HG03521 (cell line): ENCODE measurements around the gene RBMS3.
"Not testable (repeated sequence)": the region's sequence is repeated elsewhere in the genome, so short reads cannot be mapped to it uniquely, and the experiment has no call there.

Source experiments
- ATAC-seq: cut with Tn5 transposase; IDR thresholded peaks from one replicate; pipeline ENCODE4 v1.9.1; 2021; ENCODE audit warnings: mild to moderate bottlenecking, moderate library complexity; ENCODE audit not compliant: unreplicated experiment

RBMS3 gene

DNA sequence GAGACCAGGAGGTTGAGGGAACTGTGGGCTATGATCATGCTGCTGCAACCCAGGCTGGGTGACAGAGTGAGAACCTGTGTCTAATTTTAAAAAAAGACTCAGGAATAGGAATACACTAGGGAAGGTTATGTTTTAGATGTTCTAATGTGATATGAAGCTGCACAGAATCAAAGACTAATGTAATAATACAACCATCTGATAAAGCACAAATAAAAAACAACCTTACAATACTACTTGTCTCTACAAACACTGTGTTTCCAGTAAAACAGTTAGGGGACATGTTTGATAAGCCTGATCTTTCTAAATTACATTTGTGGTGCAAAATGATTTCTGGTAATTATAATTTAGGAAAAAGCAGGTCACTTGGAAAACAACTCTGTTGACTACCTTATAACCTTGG, 56.7 kb downstream of the RBMS3 start:
- no peak for ATAC-seq

DNA sequence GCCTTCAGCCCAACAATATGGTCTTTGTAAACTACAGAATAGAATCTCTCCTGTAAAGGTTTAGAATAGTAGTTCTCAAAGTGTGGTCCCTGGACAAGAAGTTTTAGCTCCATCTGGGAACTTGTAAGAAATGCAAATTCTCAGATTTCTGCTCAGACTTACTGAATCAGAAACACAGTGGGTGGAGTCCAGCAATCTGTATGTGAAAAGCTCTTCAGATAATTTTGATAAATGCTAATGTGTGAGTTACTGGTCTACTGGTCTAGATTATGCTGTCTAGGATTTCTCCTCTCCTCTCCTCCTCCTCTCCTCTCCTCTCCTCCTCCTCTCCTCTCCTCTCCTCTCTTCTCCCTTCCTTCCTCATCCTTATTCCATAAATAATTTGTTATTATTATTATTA, 57.5 kb downstream of the RBMS3 start:
- no peak for ATAC-seq

DNA sequence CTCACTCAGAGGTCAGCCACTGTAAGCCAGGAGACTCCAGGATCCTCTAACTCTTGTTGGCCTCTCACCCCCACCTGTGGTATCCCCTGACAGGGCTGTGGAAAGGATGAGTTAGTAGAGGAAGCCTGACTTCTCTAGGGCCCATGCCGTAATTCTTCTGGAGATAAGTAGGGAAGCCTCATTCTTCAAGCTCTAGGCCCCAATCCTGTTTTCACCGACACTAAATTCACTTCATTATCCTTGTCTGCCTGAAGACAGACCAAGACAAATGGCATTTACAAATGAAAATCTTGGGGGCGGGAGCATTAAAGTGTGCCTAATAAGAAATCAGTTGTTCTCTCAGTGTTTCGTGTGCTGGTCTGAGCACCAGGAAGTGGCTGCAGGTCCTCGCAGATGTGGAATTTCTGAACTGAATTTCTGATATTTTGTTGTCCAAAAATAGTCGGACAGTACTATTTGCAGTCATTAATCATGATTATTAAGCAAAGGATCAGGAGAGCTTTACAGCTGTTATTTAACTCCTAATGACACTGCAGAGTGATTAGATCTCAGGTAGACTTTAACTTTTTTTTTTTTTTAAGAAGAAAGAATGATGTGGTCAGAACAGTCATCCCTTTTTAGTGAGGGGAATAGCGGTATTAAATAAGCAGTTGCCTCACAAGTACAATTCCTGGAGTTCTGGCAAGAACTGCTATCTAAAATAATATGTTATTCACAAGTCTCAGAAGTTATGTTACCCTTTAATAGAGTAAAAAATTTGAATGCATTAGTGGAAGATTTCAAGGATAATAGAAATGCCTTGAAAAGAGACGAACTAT, 58.4 kb downstream of the RBMS3 start:
- ATAC-seq: no peak

DNA sequence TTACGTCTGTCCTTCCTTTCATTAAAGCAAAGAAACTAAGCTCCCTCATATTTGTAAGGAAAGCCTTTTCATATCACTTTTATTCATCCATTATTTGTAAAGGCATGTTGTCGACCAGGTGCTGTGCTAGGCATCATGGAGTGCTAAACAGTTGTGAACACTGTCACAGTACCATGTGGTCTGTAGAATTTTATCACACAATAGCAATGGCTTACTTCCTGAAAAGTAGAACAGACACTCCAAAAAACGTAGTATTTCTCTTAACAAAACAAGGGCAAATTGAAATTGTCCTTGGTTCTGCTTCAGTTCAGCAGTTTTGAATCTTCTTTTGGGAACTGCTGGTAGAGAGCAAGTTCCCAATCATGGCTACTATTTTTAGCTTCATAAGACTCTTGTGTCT, 63.3 kb downstream of the RBMS3 start:
- ATAC-seq: no peak

DNA sequence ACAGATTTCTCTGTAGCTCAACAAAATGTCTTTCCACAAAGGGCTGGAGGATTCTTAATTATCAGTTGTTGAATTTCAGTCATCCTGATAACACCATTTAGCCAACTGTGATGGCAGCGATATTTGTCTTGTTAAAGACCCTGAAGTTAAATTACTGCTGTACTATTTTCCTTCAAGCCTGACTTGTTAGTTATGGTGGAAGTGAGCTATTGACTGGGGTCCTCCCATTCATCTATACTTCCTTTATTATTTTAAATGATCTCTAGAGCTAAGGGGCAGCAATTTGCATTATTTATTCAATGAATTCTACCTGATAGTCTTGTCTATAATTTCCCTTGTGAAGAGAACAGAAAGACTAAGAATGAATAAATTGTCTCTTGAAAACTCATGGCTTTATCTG, 64.1 kb downstream of the RBMS3 start:
- no peak for ATAC-seq

DNA sequence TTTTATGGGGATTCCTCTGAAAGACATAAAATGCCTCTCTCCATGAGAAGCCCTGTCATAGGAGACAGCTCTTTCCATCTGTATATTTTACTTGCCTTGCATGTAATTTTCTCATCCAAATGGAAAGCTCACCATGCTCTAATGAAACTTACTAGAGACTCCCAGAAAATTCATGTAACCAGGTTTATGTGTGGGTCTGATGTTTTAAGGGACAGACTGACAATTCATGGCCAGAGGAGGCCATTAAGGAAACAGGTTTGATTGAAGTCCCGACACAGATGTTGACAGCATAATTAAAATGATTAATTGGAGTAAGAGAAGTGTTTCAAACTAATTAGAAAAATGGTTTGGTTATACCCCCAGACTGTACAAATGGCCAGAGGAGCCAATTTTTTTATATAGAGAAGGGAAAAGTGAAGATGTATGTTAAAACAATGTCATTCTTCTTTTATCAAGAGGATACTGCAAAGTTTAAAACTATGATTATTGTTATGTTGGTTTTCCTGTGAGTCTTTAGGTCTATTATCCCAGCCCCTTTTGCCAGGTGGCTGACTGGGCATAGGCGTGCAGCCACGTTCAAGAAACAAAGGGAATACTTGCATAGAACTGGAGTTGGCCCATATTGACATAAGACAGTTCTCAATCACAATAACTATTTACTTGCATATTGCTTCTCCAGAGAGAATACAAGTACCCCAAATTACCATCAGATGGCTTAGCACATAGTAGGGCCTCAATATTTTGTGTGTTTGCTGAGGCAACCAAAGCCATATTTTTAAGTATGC, 64.8 kb downstream of the RBMS3 start:
- ATAC-seq: no peak

DNA sequence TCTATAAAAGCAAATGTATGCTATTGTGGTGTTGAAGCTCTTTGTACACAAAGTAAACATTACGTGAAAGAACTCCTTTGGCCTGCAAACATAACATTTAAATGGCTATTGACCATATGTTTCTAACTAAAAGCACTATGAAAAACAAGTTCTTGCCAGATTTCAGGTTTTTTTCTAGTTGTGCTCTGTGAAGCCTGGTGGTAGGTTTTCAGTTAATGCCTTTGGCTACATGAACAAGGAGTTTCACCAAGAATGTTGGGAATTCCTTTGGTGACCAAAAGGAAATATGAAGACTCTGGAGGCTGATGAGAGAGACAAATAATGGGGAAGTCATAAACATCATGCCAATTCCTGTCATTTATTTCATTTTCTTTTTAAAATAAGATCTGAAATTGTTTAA, 66.0 kb downstream of the RBMS3 start:
- no peak for ATAC-seq

DNA sequence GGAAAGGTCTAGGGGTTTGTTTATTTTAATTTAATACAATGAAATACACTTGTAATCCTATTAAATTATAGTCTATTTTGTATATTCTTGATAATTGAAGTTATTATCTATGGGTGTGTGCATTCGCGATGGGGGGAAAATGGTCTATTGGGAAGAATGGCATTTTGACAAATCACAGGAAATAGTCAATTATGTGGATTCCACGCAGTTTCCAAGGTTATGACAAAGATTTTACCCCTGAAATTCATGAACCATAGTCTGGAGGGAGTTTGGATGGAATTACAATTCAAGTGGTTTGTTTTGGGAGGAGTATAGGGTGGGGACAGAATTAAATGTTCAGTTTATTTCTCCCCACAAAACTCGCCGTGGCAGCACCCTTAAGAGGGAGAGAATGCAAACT, 66.5 kb downstream of the RBMS3 start:
- no peak for ATAC-seq

DNA sequence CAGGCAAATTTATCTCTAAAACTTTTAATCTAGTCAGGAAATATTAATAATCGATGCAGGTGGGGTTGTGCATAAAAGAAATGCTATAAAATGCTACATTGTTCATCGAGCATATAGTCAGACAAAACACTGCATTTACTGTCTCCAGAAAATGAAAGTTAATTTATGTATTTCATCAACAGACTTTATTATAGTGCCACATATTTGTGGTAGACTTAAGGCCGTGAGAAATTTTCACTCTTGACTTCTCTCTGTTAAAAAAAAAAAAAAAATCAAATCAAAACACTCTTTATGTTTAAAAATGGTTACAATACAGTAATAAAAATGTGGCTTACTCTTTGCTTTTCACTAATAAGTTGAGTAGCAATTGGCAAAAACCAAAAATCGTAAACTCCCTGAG, 67.4 kb downstream of the RBMS3 start:
- no peak for ATAC-seq

DNA sequence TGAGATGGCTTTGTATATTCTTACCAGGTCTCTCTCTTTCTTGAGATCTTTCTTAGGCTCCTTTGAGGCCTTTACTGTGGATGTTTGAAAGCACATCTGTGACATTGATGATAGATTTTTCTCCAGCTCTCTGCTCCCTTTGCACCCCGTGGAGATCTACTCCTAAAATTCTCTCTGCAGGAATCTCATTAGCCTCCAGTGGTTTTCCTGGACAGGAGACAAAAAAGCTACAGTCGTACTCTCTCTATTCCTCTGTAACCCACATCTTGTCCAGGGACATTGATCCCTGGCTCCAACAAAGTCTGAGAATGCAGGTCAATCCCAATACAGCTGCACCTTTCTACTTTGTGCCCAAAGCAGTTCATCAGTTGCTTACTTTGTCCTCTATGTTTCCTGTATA, 68.2 kb downstream of the RBMS3 start:
- no peak for ATAC-seq

DNA sequence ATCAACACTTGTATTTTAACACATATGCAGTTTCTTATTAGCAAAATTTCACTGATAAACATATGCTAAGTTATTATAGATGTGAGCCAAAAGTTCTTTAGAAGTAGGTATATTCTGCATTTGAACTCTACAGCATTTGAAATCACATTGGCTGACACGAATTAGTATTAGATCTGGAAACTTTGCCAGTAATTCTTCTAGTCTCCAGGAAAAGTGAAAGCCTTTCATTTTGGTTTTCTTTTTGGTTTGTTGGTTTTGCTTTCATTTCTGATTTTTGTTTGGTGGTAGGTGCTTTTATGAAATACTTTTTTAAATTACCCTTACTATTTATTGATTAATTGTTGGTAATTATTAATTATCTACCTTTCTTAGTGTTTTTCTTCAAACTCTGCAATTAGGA, 72.9 kb downstream of the RBMS3 start:
- no peak for ATAC-seq

DNA sequence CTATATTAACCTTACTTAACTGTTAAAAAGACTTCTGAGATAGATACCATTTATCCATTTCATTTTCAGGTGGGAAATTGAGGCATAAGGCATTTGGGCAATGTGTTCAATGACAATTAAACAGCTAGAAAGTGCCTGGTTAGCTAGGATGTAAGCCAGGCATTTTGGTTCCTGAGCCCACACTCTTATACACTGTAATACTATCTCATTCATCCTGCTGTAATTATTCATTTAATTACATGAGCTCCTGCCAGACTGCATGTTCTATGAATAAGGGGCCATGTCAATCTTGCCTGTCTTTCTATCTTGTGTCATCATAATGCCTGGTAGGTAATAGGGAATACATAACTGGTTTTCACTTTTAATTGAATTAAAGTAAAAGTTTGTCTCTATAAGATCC, 74.0 kb downstream of the RBMS3 start:
- no peak for ATAC-seq

DNA sequence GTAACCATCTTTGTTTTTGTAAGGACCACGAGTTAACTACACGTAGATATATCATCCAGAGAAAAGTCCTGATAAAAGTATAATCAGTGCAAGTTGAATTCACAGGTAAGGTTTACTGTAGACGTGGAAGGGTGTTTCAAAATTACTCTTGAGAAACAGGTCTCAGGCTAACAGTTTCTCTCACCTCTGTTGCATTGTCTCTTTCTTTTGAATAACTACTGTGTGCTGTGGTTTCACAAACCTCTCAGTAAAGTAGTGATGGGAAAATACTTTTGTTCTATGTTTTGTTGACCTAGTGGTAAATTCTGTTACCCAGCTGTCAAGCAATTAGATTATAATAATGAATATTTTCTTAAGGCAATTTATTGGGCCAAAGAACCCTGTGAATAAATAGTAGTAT, 75.2 kb downstream of the RBMS3 start:
- no peak for ATAC-seq

DNA sequence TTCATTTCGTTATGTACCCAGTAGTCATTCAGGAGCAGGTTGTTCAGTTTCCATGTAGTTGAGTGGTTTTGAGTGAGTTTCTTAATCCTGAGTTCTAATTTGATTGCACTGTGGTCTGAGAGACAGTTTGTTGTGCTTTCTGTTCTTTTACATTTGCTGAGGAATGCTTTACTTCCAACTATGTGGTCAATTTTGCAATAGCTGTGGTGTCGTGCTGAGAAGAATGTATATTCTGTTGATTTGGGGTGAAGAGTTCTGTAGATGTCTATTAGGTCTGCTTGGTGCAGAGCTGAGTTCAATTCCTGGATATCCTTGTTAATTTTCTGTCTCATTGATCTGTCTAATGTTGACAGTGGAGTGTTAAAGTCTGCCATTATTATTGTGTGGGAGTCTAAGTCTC, 79.4 kb downstream of the RBMS3 start:
- ATAC-seq: not testable (repeated sequence)

DNA sequence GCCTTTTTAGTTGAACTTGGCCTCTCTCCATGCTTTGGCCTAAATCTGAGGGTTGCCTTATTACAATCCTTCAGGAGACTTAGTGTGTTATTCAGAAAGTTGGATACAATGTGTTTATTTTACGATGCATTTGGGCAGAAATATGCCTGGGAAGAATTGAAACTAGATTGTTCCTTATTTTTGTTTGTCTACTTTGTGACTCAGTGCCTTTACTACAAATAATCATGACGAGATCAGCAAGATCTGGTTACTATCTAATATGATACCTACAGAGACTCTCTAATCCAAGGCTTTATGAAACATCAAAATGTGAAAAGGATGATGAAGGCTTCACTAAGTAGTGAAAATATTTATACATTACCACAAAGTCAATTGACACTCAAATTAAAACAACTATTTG, 82.2 kb downstream of the RBMS3 start:
- ATAC-seq: no peak

DNA sequence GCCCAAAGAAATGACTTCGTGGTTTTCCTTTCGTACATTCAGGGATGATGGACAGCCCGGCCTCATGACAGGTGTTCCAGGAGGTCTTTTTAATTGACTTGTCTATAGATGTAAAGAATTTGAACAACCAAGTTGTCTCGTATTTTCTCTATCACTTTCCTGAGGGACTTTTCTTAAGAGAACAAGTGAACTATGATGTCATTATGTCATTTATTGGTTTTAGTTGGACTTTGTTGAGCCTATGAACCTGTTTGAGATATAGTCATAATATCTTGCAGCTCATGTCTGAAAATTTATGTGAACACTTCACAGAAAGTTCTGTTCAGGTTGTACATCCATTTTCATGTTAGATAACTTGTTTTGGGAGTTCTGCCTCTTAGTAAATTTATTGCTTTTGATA, 89.2 kb downstream of the RBMS3 start:
- ATAC-seq: no peak

DNA sequence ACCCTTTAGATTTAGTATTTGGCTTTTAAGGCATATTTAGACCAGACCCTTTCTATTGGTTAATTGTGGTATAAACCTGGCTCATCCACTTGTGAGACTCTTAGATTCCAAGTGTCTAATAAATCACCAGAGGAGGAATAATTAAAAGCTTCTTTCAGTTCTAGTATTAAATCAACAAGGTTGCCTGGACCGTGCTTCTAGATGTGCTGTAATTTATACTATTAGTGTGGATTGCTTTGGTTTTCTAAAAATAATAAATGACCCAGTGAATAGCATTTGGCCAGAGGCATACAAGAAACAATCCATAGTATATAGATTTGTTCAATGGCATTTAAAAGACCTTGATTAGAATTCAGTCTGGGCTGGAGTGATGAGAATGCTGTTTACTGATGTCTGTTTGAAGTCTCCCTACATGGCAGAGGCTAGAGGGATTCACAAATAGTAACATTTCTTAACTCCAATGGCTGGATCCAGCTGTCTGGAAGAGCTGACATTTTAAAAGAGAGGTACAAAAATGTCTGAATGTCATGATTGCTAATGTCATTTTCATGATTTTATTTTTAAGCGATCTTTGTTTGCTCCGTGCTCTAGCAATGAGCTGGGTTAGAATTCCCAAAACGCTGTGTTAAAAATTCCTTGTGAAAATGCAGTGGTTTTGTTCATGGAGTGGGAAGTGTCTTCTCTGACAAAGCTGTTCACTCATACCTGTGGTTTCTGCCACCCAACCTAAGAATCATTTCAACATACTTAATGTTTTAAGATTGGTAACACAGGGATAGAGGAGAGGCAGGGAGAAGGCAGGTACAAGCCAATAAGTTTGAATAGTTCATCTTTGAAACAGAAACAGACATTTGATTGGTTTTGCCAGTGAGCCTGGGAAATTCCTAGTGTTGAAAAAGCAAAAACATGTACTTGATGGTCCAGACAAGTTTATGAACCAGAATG, 89.9 kb downstream of the RBMS3 start:
- no peak for ATAC-seq

DNA sequence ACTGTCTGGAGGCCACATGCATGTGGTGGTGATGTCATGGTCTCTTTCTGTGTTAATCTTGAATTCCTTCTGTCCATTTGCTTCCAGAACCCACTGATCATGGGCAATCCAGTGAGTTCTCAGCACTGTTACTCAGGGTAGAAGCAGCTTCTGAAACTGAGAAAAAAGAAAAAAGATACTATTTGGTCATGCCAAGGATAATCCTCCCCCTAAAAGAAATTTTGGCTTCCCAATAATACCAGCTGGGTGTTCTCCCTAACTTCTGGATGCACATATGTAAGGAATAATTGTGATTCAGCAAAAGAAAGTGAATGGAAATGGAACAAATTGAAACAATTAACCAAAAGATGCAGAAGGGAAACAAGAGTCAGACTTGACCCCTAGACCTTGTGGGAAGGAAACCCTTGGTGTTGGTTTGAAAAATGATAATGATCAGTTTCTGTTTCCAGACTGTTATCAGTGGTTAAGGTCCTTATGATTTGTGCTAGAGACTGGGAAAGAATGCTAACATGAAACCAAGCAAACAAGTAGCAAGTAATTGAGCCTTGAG, 92.3 kb downstream of the RBMS3 start:
- no peak for ATAC-seq

DNA sequence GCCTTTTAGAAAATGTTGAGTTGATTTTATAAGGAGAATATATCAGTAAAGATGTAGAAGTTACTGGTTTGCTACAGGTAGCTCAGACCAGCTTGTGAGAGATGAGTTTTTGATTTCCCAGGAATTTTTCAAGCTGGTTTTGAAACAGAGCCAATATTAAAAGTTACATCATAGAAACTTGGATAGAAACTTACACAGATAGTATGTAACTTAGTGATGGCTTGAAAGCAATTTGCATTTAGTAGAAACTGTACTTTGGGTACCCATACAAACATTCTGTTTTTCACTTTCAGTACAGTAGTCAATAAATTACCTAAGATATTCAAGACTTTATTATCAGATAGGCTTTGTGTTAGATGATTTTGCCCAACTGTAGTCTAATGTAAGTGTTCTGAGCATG, 93.4 kb downstream of the RBMS3 start:
- ATAC-seq: no peak

DNA sequence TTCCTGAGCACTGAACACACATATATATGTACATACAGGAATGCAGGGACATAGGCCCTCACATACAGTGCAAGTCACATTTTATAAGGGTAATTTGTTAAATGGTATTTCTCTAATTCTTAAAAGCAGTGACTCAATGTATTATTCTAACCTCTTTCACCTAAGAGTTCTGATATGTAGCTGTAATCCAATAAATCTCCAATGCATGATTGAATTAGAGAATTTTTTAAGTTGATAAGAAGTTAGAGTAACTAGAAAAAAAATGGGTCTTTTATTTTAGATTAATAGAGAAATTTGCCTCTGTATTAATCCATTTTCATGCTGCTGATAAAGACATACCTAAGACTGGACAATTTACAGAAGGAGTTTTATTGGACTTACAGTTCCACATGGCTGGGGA, 98.2 kb downstream of the RBMS3 start:
- no peak for ATAC-seq

DNA sequence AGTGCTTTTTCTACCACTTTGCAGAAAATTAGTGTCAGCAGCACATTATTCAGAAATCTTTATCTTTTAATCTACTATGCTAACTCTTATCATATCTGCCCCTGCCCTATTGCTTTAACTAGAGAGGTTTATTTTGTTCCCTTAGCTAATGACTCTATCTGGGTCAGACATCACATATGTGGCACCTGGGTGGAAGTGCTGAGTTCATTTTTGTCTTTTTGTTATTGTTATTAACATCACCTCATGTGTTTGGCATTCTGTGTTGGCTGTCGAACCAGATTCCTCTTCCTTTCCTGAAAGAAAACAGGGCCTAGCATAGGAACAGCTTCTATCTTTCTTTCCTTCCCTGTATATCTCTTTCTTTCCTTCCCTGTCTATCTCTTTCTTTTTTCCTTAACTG, 100.7 kb downstream of the RBMS3 start:
- ATAC-seq: no peak
